ENCODE results near the gene ITSN2.

DNA sequence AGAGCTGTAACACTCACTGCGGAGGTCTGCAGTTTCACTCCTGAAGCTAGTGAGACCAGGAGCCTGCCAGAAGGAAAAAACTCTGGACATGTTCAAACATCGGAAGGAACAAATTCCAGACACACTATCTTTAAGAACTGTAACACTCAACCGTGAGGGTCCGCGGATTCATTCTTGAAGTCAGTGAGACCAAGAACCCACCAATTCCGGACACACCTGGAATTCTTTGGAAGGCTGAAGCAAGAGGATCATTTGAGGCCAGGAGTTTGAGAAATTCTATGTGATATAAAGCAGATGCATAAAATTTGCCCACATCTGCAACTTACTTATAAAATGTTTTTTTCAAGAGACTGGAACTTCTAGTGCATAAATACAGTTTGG lies 43.5 kb upstream of the ITSN2 start:
- no peak for TF ChIP-seq POLR2A (IDR thresholded peaks at IDR 0.05)
- TF ChIP-seq, protein P1, sequence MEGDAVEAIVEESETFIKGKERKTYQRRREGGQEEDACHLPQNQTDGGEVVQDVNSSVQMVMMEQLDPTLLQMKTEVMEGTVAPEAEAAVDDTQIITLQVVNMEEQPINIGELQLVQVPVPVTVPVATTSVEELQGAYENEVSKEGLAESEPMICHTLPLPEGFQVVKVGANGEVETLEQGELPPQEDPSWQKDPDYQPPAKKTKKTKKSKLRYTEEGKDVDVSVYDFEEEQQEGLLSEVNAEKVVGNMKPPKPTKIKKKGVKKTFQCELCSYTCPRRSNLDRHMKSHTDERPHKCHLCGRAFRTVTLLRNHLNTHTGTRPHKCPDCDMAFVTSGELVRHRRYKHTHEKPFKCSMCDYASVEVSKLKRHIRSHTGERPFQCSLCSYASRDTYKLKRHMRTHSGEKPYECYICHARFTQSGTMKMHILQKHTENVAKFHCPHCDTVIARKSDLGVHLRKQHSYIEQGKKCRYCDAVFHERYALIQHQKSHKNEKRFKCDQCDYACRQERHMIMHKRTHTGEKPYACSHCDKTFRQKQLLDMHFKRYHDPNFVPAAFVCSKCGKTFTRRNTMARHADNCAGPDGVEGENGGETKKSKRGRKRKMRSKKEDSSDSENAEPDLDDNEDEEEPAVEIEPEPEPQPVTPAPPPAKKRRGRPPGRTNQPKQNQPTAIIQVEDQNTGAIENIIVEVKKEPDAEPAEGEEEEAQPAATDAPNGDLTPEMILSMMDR (IDR thresholded peaks at IDR 0.05), result no peak

Measured in body of pancreas (tissue), 4 donors.